Activated CD4-positive, alpha-beta T cell treated with anti-CD3 and anti-CD28 coated beads, Interleukin-2, amount 50 U/mL, for 16 hours (primary cell): ENCODE measurements around the gene EPB41L1.

ENCODE experiments used
- DNase-seq: peaks from one replicate; pipeline ENCODE4 v3.0.0-alpha.2; 2020

Gene EPB41L1

DNA sequence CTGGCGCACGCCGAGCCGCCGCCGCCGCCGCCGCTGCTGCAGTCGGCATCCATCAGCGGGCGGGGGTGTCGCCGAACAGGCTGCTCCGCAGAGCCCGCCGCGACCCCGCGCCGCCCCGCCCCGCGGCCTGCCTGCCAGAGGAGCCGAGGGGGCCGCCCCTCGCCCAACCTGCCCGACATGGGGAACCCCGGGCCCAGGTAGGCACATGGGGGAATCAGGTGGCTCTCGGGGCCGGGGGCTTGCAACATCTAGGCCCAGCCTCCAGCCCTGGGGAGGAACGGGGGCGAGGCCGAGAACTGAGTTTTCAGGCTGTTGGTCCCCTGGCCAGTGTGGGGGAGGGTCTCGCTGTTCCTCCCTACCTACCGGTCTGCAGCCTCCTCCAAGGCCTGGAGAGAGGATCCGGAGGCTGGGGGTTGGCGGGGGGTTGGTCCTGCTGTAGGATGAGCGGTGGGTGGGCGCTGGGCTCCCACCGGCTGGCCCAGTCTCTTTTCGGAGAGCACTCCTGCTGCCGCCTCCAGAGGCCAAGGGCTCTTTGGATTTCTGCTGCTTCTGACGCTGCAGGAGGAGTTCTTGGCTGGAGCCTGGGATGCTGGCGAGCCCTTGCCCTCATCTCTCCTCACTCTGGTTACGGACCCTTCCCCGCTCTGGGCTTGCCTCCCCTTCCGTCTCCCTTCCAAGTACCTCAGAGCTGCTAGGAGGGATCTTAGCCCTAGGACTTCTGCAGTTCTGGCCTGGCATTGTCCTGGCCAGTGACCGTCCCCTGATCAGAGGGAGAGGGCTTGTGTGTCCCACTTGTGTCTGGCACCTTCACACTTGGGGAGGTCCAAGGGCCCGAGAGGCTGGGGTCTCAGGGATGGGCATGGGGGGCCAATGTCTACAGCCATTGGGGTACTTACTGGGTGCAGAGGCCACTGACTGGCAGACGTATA, at the start of gene EPB41L1:
TSS of gene EPB41L1 (plus strand) at position 41 of the 929 bp plus-strand sequence. CDS start 19,038 bp downstream, outside the sequence.
- DNase-seq, result no peak

DNA sequence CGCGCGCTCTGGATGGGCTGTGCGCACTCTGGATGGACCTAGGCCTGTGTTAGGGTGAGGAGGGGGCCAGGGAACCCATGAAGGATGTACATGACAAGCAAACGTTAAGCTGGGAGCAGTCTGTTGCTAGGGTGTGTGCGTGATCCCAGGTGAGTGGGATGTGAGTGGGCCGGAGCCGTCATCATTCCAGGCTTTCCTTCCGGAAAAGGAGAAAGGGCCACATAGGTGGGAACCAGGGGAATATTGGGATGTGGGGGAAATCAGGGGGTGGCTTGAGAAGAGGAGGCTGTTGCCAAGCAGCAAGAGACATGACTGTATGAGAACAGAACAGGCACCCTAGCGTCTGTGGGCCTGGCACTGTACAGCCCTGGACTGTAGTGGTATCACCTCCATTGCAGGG, 49.7 kb upstream of the EPB41L1 start:
- no peak for DNase-seq

DNA sequence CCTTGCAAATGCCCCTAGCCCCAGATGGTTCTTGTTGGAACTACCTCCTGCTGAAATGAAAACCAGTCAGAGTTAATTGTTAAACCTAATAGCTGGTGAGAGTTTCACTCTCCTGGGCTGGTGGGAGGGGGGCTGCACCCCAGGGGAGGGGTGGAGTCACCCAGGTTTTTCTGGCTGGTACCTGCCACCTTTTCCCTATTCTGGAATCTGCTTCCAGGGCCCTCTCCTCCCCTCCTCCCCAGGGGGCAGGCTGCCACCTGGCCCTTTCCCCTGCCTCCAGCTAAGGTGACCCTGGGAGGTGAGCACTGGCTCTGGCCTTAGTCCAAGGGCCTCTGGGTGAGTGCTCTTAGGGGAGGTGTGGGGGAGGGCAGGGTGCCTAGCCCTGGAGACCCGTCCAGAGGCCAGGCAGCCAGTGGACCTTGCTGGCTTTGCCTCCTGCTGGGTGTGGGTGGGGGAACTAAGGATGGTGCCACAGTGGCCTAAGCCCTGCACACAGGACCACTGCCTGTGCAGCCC, 48.8 kb upstream of the EPB41L1 start:
- no peak for DNase-seq

DNA sequence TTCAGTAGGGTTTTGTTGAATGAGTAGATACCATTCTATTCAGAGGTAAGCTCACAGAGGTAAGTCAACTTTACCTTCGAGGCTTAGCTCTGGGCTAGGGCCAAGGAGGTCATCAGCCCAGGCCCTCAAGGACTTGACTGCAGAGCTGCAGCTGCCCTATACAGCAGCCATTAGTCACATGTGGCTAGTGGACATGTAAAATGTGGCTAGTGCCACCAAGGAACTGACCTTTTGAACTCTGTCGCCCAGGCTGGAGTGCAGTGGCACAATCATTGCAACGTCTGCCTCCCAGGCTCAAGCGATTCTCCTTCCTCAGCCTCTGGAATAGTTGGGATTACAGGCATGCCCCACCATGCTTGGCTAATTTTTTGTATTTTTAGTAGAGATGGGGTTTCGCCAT, 47.9 kb upstream of the EPB41L1 start:
- no peak for DNase-seq

DNA sequence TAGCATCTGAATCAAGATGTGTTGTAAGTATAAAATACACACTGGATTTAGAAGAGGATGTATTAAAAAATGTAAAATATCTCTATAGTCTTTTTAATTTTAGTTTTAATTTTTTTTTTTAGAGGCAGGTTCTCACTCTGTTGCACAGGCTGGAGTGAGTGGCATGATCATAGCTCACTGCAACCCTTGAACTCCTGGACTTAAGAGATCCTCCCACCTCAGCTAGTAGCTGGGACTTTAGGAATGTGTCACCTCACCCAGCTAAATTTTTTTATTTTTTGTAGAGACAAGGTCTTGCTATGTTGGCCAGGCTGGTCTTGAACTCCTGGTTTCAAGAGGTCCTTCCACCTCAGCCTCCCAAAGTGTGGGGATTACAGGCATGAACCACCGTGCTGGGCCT, 46.7 kb upstream of the EPB41L1 start:
- DNase-seq, result no peak

DNA sequence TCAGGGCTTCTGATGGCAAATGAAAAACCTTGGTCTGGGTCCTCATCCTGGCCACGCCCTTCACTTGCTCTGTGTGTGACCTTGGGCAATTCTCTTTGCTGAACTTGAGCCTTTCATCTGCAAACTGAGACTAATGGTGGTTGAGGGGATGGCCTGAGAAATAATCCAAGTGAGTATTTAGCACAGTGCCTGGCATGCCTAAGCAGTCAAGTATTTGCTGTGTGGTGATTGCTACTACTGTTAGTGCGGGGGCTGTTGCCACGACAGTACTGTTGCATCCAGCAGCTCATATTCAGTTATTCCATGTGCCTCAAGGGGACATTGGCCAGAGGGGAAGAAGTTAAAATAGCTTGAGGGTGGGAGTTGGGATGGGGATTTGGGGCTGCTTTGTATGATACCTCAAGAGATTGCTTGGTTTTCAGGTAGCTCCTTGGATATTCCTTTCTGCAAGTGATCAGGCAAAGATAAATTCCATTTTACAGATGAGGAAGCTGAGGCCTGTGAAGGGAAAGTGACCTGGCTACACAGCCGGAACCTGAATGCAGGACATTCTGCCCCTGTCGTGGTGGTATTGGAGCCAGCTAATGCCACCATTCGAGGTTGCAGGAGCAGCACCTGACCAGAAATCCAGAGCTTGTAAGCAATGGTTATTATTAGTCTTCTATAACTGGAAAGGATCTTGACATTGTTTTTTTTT, 45.1 kb upstream of the EPB41L1 start:
- no peak for DNase-seq

DNA sequence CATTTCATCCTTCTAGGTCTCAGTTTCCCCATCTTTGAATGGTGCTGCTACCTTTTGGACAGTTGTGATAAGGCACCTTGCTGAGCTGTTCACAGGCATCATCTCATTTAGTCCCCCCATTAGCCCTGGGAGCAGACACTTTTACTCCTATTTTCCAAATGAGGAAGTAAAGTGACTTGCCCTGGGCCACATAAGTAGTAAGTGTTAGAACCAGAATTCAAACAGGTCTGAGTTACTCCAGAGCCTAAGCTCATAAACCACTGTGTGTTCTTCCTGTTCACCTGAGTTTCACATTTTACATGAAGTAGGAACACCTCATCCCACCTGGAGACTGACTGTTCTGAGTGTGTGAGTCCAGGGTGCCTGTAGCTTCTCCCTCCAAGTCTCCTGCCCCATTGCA, 43.5 kb upstream of the EPB41L1 start:
- DNase-seq, result no peak

DNA sequence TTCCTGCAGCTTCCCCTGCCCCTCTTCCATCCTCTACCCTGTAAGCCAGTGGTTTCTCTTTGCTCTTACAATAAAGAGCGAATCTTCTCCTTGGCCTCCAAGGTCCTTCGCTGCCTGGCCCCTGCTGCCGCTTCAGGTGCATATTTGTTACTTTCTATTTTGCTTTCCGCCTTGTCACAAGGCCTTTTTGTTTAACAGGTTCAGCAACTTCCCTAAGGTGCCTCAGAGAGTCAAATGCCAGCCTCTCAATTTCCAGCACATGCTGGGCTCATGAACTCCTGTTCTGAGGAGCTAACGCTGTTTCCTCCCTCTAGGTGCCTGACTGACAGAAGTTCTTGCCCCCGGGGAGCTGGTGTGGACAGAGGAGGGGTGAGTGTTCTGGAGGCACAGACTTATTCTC, 42.4 kb upstream of the EPB41L1 start:
- DNase-seq, result no peak

DNA sequence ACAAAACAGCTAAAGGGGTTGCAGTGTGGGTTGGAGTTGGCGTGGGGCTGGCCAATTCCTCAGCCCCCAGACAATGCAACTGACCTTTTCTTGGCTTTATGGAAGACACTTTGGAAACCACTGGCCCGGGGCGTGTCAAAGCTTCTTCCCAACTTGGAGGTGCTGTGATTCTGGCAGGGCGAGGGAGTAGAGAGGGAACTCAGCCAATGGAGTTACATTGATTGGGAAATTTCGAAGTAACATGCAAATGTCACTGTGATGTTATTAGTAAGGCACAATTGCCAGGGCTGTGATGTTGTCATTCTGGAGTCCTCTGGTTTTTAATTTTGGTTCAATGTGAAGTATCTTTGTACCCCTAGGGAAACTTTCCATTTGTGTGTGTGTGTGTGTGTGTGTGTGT, 41.5 kb upstream of the EPB41L1 start:
- no peak for DNase-seq

DNA sequence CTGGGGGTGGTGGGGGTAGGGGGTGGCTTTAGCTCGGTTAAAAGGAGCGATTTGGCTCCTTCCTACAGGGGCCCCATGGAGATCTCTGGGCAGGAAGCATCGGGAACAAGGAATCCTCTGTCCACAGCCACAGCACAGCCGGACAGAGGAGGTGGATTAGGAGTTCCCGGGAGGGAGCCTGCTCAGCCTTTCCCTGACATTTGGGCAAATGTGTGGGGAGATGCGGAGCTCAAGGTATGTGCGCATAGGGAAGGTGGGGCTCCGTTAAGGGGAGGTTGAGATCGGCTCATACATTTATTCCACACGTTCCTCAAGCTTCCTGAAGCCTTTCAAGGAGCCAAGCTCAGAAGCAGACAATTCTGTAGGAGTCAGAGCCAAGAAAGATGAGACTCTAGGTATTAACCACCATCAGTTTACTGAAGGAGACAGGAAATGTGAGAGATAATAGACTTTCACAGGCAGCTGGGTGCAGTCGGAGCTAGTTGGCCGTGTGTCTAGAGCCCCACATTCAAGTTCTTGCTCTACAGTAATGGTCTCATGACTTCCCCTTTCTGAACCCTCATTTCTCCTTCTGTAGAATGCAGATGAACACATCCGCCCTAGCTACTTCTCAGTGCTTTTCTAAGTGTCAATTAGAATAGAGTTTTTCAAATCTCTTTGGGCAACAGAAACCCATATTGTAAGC, 40.8 kb upstream of the EPB41L1 start:
- no peak for DNase-seq

DNA sequence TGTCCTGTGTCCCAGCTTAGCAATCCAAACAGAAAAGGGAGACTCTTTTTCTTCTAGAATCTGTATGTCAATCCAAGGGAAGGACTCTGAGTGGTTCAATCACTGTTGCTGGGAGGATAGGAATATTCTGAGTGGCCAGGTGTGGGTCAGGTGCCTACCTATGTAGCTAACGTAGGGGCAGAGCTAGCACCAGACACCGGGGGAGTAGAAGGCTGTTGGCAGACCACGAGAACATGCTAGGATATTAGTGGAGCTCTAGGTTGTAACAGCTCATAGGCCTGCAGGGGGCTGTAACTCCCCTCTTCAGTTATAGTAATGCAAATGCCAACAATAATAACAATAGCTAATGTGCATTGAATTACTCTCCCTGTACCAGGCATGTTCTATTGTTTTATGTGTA, 39.8 kb upstream of the EPB41L1 start:
- no peak for DNase-seq

DNA sequence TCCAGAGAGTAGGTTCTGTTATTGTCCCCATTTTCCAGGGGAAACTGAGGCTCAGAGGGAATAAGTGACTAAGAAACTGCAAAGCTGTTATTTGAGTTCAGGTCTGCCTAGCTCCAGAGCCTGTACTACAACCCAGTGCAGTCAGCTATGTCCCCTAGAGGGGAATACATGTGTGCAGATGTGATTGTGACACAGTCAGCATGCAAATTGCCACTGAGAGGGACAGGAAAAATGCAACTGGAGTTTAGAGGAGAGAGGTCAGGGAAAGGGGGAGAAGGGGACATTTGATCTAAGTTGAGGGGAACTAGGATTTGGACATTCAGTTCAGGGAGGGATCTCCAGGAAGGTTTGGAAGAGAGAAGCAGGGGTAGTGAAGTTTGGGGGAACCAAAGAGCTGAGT, 38.6 kb upstream of the EPB41L1 start:
- DNase-seq, result no peak

DNA sequence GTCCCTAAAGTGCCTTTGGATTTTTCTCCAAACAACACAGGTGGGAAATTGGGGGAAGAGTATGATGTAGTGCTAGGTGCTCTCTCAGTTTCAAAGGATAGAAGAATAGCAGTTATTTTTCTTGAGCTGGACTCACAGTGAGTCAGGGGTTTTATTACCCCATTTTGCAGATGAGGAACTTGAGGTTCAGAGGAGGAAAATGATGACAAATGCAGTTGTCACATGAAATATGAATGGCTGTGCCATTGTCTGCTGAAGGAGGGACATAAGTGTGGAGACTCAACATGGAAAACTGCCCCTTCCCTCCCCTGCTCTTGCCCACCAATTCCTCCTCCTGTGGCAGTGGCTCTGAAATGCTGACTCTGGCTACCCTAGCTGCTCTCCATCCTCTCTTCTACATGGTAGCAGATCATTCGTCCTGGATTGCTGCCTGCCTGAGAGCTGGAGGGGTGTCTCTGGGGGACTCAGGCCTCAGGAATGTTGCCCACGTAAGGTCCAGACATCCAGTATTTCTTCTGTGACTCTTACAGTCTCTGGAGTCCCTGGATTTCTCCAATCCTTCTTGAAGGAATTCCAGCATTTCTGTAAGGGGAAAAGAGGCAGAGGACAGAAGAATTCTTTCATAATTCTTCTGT, 37.6 kb upstream of the EPB41L1 start:
- DNase-seq, result no peak

DNA sequence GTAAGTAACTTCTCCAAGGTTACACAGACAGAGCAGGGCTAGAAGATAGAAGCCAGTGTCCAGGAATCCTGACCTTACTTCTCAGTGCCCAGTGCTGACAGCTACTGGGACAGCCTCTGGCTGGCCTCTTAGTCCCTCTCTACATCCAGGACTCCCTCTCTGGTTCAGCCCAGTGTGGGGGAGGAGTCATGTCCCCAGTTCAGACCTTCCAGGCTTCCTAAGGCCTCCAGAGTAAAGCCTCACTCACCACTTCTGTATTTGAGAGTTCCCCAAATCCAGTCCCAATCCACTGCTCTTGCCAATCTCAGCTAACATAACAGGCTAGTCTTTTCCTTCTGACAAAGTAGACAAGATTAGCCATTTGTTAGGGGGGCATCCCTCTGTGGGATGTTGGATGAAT, 36.9 kb upstream of the EPB41L1 start:
- no peak for DNase-seq

DNA sequence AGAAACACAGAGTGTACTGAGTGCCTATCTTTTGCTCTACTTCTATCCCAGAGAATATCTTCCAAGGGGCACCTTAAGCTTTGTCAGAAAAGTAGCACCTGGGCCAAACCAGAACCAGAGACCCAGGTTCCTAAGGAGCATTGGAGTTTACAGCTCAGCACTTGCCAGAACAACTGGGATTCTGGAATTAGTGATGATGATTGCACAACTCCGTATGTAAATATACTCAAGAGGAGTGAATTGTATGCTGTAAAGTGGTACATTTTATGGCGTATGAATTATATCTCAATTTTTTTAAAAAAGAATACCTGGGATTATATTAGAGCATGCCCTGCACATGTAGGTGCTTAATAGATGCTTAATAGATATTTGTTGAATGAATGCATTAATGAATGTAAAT, 36.2 kb upstream of the EPB41L1 start:
- no peak for DNase-seq

DNA sequence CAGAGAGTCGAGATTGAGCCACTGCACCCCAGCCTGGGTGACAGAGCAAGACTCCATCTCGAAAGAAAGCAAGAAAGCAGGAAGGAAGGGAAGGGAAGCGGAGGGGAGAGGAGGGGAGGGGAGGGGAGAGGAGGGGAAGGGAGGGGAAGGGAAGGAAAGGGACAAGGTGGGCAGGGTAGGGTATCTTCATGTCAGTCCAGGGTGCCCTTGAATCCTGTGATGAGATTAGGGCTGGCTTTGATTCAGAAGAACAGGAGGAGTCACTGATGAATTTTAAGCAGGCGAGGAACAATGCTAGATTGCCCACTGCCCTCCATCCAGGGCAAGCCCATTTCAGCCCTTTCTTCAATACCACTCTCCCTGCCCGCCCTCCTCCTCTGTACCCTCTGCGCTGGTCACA, 35.0 kb upstream of the EPB41L1 start:
- no peak for DNase-seq

DNA sequence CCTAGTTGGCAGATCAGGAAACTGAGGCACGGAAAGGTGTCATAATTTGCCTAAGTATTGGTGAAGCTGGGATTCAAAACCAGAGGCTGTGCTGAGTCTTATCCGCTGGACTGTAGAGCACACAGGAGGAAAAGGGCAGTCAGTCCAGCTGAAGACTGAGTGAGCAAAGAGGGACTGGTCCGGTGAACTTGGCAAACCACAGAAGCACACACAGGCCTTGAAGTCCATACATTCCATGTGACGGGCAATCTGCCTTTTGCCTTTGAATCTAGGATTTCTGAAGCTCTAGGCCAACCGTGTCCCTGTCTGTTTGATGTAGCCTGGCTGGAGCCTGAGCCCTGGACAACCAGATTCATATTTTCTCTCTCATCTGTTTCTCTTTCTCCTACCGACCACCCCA, 34.3 kb upstream of the EPB41L1 start:
- DNase-seq, result no peak

DNA sequence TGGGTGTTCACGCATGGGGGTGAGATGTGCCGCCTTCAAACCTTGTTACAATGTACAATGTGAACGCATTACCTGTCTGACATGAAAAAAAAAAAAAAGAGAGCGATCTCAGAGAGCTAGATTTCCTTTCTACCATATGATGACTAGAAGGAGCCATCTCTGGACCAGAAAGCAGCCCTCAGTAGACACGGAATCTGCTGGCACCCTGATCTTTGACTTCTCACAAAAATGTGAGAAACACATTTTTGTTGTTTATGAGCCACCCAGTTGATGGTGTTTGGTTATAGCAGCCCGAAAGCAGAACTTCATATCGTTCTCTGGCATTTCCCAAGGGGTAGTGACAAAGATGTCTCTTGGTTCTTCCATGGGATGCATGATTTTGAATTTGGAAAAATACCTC, 33.5 kb upstream of the EPB41L1 start:
- DNase-seq, result no peak

DNA sequence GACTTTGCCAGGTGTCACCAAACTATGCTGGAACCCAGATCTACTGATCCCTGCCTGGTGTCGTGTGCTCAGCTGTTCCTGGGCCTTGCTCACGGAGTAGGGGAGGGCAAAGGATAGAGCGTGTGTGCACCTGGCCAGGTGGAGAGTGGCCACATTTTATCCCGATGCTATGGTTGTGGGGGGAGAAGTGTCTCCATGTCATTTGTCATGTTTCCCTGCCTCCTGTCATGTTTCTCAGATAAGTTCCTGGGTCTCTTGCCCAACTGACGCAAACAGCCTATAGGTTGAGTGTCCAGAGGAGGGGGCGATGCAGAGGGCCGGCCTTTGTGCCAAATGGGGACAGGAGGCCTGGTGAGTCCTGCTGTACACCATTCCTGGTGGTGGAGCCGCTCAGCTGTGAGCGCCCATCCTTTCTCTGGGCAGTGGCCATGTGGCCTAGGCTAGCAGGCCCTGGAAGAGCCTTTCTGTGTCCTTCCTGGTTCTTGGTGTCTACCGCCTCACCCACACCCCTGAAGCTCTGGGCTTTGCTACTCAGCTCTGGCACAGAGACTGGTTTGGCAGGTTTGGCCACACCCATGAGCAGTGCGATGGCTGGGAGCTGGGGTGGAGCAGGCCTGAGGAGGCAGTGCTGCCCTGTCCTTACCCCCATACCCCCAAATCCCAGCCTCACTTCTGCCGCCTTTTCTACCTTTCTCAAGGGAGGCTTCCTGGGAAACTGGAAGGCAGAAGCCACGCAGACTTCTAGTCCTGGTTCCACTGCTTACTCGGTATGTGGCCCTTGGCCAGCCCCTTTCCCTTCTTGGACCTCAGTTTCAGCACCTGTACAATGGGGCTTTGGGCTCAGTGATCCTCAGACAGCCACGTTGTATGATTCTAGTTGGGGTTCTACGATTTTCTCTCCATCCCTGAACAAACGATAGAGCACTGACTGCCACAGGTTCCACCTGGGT, 32.3 kb upstream of the EPB41L1 start:
- no peak for DNase-seq

DNA sequence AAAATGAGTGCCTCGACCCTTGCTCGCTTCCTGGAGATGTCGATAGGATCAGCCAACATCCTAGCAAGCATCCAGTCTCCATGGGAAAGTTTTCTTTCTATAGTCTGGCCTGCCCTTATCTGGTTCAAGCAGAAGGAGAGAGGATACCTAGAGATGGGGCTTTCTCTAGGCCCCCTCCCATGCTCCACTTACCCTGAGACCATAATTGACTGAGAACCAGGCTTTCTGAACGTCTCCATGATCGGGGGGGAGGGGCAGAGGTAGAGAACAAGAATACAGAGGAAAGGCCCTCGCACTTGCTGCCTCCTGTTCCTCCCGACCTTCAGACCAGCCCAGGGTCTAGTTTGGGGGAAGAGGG, 31.6 kb upstream of the EPB41L1 start:
- DNase-seq, result no peak

DNA sequence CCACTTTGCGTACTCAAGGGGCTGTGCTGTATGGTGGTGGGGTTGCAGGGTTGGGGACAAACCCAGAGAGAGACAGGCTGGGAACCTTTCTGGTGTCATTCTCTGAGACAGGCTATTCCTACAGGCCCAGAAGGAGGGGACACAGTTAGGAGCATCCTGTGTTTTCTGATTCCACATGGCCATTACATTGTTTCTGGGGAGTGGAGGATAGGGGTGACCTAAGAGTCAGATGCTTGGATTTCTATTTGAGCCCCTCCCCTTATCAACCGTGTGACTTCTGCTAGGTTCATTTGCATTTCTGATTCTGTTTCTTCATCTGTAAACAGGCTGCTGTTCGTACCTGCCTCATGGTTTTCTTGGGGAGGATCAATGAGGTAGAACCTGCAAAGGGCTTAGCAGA, 29.4 kb upstream of the EPB41L1 start:
- DNase-seq, result no peak
